ENCODE results near the gene CCDC91. TPM values are rescaled to one million over a fixed set of nuclear protein-coding genes. Genes with fewer than 3 reads are reported as not detected.
"Not testable (repeated sequence)": the region's sequence is repeated elsewhere in the genome, so short reads cannot be mapped to it uniquely, and the experiment has no call there.

CCDC91 gene
- total RNA-seq, 2 donors from 2014 or later = 21.4 to 27.4 TPM

DNA sequence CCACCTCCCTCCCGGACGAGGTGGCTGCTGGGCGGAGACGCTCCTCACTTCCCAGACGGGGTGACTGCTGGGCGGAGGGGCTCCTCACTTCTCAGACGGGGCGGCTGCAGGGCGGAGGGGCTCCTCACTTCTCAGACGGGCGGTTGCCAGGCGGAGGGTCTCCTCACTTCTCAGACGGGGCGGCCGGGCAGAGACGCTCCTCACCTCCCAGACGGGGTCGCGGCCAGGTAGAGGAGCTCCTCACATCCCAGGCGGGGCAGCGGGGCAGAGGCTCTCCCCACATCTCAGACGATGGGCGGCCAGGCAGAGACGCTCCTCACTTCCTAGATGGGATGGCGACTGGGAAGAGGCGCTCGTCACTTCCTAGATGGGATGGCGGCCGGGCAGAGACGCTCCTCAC is 10.9 kb downstream of the CCDC91 start:
- H3K36me3 Mint-ChIP-seq (ENCODE audit: low read depth); H3K4me1 Mint-ChIP-seq; ATAC-seq (replicated peaks); H3K27ac Mint-ChIP-seq; H3K27me3 Mint-ChIP-seq; H3K4me3 Mint-ChIP-seq; H3K9me3 Mint-ChIP-seq: not testable (repeated sequence)

DNA sequence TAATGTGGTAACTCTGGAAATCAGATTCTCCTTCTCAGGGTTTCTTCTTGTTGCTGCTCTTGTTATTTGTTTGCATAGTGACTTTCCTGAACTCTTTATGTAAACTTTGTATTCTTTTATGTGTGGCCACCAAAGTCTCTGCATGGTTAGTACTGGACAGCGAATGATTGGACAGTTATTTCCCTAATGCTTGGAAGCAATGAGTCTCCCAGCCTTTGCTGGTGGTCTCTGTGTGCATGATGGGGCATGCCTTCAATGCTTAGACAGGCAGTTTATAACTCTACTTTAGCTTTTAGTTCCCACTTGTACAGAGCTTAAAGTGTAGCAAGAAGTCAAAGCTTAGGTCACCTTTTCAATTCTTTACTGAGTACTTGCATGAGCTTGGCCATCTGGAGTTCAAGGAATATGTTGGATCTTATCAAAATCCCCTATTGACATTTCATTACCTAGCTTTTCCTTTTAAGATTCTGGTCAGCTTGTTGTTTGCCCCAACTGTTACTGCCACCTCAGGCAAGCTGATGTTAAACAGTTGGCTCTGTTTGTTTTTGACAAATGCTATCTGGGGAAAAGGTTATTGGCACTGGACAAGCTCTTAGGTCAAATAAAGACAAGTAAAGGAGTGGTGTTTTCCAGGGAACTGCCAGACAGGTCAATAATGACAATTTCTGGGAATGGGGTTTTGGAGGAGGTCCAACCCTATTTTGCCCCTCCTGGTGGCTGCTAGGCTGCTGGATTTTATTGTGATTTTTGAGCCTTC is 12.3 kb downstream of the CCDC91 start:
- no peaks in the 10 kb centered on the region for H3K9me3 Mint-ChIP-seq
- H3K27me3 Mint-ChIP-seq = no peaks in the 10 kb centered on the region
- H3K4me3 Mint-ChIP-seq = no peak overlapping the region
- H3K4me1 Mint-ChIP-seq = no peaks in the 10 kb centered on the region
- H3K36me3 Mint-ChIP-seq (ENCODE audit: low read depth) = no peaks in the 10 kb centered on the region
- no peak for ATAC-seq (replicated peaks)
- no peak overlapping the region for H3K27ac Mint-ChIP-seq

DNA sequence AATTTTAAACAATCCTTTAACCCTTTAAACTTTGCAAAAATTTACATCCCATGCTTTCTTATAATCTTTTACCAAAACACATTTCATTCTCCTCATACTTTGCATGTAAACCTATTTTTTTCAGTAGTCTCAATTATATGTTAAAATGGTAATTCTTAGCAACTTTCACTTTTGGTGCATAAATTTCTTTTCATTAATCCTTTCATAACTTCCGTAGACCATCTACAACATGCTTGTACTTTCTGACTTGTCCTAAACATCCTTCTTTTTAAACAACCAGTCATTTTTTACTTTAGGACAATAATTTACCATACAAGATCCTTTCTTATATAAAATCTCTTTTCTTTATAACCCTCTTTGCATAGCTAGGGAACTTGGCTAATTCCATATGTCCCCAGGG is 19.5 kb downstream of the CCDC91 start:
- Mint-ChIP-seq H3K4me1 (peaks cover 4% of the 10 kb centered on the region), H3K4me3 (no peak overlapping the region), H3K27me3 (no peaks in the 10 kb centered on the region), H3K36me3 (ENCODE audit: low read depth) (peaks cover 27% of the 10 kb centered on the region), H3K27ac (no peak overlapping the region), H3K9me3 (peaks cover 5% of the 10 kb centered on the region)
- no peak for ATAC-seq (replicated peaks)

DNA sequence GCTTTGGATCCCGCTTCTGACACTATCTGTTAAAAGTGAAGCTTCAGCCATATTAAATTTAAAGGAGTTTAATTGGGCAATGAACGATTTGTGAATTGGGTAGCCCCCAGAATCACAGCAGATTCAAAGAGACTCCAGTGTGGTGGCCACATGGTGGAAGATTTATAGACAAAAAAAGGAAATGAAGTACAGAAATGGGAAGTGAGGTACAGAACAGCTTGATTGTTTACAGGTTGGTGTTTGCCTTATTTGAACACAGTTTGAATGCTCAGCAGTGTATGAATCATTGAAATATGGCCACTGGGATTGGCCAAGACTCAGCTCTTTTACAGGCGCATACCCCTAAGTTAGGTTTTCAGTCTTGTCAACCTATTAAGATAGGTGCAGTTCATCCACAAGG is 21.9 kb downstream of the CCDC91 start:
- H3K9me3 Mint-ChIP-seq = peaks cover 5% of the 10 kb centered on the region
- peaks cover 27% of the 10 kb centered on the region for H3K36me3 Mint-ChIP-seq (ENCODE audit: low read depth)
- no peak for ATAC-seq (replicated peaks)
- peaks cover 4% of the 10 kb centered on the region for H3K4me1 Mint-ChIP-seq
- H3K27ac Mint-ChIP-seq = no peak overlapping the region
- H3K4me3 Mint-ChIP-seq = no peak overlapping the region
- no peaks in the 10 kb centered on the region for H3K27me3 Mint-ChIP-seq

DNA sequence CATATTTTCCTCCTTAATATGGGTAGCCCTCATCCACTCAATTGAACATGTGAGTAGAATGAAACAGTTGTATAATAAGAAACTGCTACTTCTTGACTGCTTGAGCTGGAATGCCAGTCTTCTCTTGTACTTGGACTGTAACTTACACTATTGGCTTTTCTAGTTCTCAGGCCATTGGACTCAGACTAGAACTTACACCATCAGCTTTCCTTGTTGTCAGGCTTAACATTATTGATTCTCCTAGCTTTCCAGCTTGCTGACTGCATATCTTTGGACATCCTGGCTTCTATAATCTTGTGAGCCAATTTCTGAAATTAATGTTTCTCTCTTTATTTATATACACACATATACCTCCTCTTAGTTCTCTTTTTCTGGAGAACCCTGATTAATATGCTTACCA is 24.8 kb downstream of the CCDC91 start:
- H3K27ac Mint-ChIP-seq = no peak overlapping the region

DNA sequence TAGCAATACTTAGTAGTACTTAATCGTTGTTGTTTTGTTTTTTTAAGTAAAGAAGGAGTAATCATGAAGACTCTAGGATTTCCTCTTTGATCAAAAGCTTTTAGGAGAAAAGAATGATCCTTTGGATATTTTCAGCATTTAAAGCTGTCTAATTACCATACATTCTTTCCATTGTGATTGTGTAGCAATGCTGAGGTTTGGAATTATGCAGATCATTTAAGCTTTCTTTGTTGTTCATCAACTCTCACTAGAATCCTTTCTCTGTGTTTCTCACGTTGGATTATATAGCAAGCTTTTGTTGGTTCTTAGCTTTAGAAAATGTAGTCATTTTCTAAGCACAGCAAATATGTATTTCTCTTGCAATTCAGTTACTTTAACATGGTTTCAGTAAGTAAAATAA is 25.8 kb downstream of the CCDC91 start:
- H3K4me3 Mint-ChIP-seq = no peak overlapping the region
- ATAC-seq (replicated peaks) = no peak
- peaks cover 14% of the 10 kb centered on the region for H3K36me3 Mint-ChIP-seq (ENCODE audit: low read depth)
- H3K27ac Mint-ChIP-seq = no peak overlapping the region
- H3K9me3 Mint-ChIP-seq = no peaks in the 10 kb centered on the region
- no peaks in the 10 kb centered on the region for H3K27me3 Mint-ChIP-seq
- H3K4me1 Mint-ChIP-seq = peaks cover 8% of the 10 kb centered on the region

More for the DNA sequence above, 24.8 kb downstream of the CCDC91 start:
- Mint-ChIP-seq H3K9me3 (no peaks in the 10 kb centered on the region), H3K27me3 (no peaks in the 10 kb centered on the region), H3K36me3 (ENCODE audit: low read depth) (peaks cover 19% of the 10 kb centered on the region), H3K4me3 (no peak overlapping the region), H3K4me1 (peaks cover 7% of the 10 kb centered on the region)
- no peak for ATAC-seq (replicated peaks)

DNA sequence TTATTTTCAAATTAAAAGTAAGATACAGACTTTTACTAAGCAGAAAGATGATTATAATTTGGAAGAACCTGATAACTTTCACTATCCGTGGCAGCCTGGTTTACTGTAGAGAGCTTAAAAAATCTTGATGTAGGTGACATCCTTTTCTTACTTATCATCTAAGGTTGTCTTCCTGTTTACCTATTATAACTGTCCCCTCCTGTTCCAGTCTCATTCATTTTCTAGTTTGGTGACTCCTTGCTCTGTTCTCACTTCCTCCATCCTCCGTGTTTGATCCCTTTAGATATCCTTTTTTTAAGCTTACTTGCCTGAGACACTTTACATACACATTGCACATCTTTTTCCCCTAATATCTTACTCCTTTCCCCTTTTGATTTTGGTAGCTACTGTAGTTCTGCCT is 27.5 kb downstream of the CCDC91 start:
- peak overlapping the region; percentile 4 for H3K27ac Mint-ChIP-seq
- peak overlapping the region; percentile 41 for H3K4me3 Mint-ChIP-seq
- H3K27me3 Mint-ChIP-seq = no peaks in the 10 kb centered on the region
- peak; percentile 50 for ATAC-seq (replicated peaks)
- H3K36me3 Mint-ChIP-seq (ENCODE audit: low read depth) = peaks cover 6% of the 10 kb centered on the region
- no peaks in the 10 kb centered on the region for H3K9me3 Mint-ChIP-seq
- H3K4me1 Mint-ChIP-seq = peaks cover 23% of the 10 kb centered on the region

DNA sequence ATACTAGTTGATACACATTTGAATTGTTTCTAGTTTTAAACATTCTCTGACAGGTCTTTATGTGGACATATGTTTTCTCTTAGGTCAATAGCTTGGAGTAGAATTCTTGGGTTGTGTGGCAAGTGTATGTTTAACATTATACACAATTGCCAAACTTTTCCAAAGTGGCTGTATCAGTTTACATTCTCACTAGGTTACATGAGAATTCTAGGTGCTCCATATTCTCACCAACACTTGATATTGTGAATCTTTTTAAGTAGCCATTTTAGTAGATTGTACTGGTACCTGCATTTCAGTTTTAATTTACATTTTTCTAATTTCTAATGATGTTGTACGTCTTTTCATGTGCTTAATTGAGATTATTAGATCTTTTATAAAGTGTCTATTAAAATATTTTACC is 28.6 kb downstream of the CCDC91 start:
- Mint-ChIP-seq H3K9me3 (no peaks in the 10 kb centered on the region), H3K36me3 (ENCODE audit: low read depth) (peaks cover 6% of the 10 kb centered on the region), H3K27me3 (no peaks in the 10 kb centered on the region), H3K27ac (no peak overlapping the region), H3K4me3 (no peak overlapping the region), H3K4me1 (peaks cover 34% of the 10 kb centered on the region)
- ATAC-seq (replicated peaks) = no peak

DNA sequence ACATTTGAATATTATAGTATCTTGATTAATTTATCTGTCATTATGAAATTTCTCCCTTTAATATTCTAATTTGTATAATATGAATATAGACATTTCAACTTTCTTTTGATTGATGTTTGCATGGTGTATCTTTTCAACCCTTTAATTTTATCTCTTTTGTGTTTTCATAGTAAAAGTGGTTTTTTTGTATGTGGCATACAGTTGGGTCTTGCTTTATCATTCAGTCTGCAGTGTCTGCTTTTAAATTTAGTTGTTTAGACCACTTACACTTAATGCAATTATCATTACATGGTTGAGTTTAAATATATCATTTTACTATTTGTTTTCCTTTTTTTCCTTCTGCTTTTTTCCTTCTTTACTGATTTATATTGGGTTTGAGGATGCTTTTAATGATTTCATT is 29.6 kb downstream of the CCDC91 start:
- Mint-ChIP-seq H3K27me3 (no peaks in the 10 kb centered on the region), H3K27ac (no peak overlapping the region), H3K4me1 (peaks cover 40% of the 10 kb centered on the region), H3K9me3 (no peaks in the 10 kb centered on the region), H3K4me3 (no peak overlapping the region), H3K36me3 (ENCODE audit: low read depth) (peaks cover 6% of the 10 kb centered on the region)
- no peak for ATAC-seq (replicated peaks)

DNA sequence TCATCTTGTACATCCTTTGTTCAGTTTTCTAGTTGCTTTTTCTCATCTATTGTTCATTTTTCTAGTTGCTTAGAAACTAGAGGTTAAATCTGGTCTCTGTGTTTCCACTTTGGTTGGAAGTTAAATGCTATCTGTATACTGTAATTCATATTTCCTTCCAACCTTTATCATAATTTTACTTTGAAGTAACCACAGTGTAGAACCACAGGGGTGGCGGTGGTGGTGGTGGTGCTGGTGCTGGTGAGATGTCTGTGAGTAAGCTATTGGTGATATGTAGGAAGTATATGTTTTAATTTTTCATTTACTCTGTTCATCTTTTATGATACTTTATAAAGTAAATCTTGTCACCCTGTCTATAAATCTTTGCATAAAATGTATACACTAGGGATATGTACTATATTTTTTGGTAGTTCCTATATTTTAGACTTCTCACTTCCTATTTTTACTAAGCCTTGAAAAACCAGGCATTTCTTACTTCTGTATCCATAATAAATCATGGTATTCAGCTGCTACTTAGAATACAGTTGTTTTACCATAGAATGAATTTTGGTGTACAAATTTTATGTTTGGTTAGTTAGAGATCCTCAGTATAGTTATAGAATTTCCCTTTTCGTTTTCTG is 31.9 kb downstream of the CCDC91 start:
- peaks cover 40% of the 10 kb centered on the region for H3K4me1 Mint-ChIP-seq
- H3K27ac Mint-ChIP-seq = peak overlapping the region; percentile 93
- H3K27me3 Mint-ChIP-seq = no peaks in the 10 kb centered on the region
- peaks cover 18% of the 10 kb centered on the region for H3K36me3 Mint-ChIP-seq (ENCODE audit: low read depth)
- peak; percentile 65 for ATAC-seq (replicated peaks)
- peak overlapping the region; percentile 60 for H3K4me3 Mint-ChIP-seq
- no peaks in the 10 kb centered on the region for H3K9me3 Mint-ChIP-seq

DNA sequence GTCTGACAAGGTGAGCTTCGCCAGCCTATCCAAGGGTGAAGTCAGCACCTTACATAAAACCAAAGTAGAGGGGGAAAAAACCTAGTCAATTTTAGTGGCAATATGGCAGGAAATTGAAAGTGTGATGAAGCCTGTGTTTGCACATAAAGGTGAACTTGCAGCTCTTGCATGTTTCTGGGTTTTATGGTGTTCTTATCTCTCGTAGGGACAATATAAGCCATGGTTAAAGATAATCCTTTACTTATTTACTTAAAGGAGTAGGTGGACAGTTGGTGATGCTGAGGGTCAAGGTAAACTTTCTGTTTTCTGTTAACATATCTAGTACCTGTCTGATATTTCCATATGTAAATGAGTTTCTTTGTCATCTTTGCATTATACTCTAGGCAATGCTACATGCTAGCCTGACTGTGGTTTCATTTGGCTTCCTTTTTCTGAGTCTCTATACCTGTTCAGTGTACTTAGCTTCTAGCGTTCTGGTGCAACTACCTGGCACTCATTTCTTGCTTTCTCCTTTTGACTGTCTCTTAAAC is 32.8 kb downstream of the CCDC91 start:
- H3K4me3 Mint-ChIP-seq = peak overlapping the region; percentile 60
- H3K36me3 Mint-ChIP-seq (ENCODE audit: low read depth) = peaks cover 22% of the 10 kb centered on the region
- peaks cover 34% of the 10 kb centered on the region for H3K4me1 Mint-ChIP-seq
- no peaks in the 10 kb centered on the region for H3K9me3 Mint-ChIP-seq
- H3K27me3 Mint-ChIP-seq = no peaks in the 10 kb centered on the region
- peak; percentile 90 for ATAC-seq (replicated peaks)
- peak overlapping the region; percentile 40 for H3K27ac Mint-ChIP-seq

DNA sequence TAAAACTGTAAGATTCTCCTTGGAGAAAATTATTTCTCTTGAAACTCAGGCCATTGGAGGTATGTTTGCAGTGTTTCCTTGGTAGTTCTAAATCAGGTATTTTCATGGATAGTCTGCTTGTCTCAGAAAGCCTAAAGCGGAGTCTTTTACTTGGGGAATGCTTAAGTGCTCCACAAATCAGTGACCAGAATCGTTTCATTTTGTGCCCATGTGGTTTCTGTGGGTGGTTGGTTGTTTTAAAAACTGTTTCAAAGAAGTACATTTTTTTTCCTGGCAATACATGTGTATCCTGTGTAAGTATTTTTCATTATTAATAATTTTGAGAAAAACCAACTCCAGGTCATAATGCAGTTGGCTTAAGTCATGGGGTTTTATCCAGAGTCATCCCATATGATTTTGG is 33.6 kb downstream of the CCDC91 start:
- Mint-ChIP-seq H3K27ac (peak overlapping the region; percentile 40), H3K4me3 (peak overlapping the region; percentile 60), H3K9me3 (no peaks in the 10 kb centered on the region), H3K36me3 (ENCODE audit: low read depth) (peaks cover 22% of the 10 kb centered on the region), H3K27me3 (no peaks in the 10 kb centered on the region), H3K4me1 (peaks cover 33% of the 10 kb centered on the region)
- peak; percentile 20 for ATAC-seq (replicated peaks)

DNA sequence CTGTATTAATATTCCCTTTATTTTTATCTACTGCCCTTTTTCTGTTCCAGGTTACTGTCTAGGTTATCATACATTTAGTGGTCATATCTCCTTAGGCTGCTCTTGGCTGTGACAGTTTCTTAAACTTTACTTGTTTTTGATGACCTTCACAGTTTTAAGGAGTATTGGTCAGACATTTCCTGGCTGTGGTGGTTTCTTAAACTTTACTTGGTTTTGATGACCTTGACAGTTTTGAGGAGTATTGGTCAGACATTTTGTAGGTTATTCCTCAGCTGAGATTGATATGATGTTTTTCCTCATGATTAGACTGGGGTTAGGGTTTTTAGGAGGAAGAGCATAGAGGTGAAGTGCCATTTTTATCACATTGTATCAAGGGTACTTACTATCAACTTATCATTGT is 36.4 kb downstream of the CCDC91 start:
- no peaks in the 10 kb centered on the region for H3K9me3 Mint-ChIP-seq
- peaks cover 25% of the 10 kb centered on the region for H3K4me1 Mint-ChIP-seq
- peaks cover 22% of the 10 kb centered on the region for H3K36me3 Mint-ChIP-seq (ENCODE audit: low read depth)

DNA sequence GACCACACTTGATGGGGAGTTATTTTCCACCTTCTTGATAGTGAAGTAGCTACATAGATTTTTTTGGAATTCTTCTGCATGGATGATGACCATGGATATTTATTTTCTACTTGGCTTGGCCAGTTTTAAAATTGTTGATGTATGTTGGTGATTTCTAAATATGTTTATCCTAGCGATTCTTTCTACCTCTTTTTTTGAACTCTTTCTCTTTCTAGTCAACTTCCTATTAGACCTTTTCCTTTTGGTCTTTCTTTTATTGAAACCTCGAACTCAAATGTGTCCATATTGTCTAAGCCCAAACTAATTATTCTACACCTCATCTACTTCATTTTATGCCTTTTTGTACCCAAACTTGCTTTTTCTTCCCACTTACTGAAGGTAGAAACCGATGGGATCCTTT is 37.0 kb downstream of the CCDC91 start:
- H3K27me3 Mint-ChIP-seq = no peaks in the 10 kb centered on the region
- peaks cover 17% of the 10 kb centered on the region for H3K36me3 Mint-ChIP-seq (ENCODE audit: low read depth)
- no peak overlapping the region for H3K4me3 Mint-ChIP-seq
- no peak overlapping the region for H3K27ac Mint-ChIP-seq
- no peak for ATAC-seq (replicated peaks)
- H3K9me3 Mint-ChIP-seq = no peaks in the 10 kb centered on the region
- peaks cover 20% of the 10 kb centered on the region for H3K4me1 Mint-ChIP-seq

More for the DNA sequence above, 36.4 kb downstream of the CCDC91 start:
- ATAC-seq (replicated peaks) = no peak
- Mint-ChIP-seq H3K4me3 (no peak overlapping the region), H3K27me3 (no peaks in the 10 kb centered on the region), H3K27ac (no peak overlapping the region)

DNA sequence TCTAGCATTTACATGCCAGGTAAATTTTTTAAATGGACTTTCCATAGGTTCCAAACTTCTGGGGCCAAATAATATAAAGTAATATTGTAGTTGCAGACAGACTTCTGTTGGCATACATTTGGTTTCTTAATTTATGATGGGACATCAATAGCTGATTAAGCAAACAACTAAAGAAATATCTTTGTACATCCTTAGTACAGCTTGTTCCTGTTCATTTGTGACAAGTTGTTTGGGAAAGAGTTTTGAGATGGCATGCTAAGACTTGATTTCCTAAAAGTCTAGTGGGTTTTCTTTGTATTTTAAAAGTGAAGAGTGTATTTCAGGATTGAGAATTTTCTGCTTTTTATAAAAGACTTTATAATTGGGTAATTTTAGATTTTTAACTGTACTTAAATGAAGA is 41.0 kb downstream of the CCDC91 start:
- peaks cover 10% of the 10 kb centered on the region for H3K4me1 Mint-ChIP-seq
- no peak for ATAC-seq (replicated peaks)
- no peak overlapping the region for H3K27ac Mint-ChIP-seq
- H3K4me3 Mint-ChIP-seq = no peak overlapping the region
- H3K9me3 Mint-ChIP-seq = no peaks in the 10 kb centered on the region
- peaks cover 11% of the 10 kb centered on the region for H3K36me3 Mint-ChIP-seq (ENCODE audit: low read depth)
- no peaks in the 10 kb centered on the region for H3K27me3 Mint-ChIP-seq
